HG03457 (cell line): ENCODE results near the gene CBX2.

ENCODE experiments used
- ATAC-seq: cut with Tn5 transposase; IDR thresholded peaks from one replicate; pipeline ENCODE4 v1.9.1; 2021; ENCODE audit warnings: moderate number of reproducible peaks; ENCODE audit not compliant: unreplicated experiment

CBX2 gene

DNA sequence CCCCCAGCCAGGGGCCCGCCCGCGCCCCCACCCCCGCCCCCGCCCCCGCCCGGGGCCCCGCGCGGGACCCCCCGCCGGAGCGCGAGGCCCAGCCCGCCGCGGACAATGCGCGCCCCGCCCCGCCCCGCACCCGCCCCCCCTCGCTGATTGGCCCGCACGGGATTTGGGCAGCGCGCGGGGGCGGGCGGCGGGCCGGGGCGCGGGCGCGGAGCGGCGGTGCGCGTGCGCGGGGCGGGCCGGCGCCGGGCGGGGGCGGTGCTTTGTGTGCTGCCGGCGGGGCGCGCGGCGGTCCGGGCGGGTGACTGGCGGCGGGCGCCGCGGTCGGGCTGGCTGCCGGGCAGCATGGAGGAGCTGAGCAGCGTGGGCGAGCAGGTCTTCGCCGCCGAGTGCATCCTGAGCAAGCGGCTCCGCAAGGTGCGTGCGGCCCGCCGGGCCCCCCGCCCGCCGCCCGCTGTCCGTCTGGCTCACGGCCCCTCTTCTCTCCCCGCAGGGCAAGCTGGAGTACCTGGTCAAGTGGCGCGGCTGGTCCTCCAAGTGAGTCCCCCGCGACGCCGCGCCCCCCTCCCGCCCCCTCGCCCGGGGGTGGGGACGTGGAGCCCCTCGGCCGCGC is at the start of gene CBX2:
TSS of gene CBX2 (plus strand) at position 255 of the 610 bp plus-strand sequence. CDS start at position 343, 88 bp downstream.
- no peak for ATAC-seq

DNA sequence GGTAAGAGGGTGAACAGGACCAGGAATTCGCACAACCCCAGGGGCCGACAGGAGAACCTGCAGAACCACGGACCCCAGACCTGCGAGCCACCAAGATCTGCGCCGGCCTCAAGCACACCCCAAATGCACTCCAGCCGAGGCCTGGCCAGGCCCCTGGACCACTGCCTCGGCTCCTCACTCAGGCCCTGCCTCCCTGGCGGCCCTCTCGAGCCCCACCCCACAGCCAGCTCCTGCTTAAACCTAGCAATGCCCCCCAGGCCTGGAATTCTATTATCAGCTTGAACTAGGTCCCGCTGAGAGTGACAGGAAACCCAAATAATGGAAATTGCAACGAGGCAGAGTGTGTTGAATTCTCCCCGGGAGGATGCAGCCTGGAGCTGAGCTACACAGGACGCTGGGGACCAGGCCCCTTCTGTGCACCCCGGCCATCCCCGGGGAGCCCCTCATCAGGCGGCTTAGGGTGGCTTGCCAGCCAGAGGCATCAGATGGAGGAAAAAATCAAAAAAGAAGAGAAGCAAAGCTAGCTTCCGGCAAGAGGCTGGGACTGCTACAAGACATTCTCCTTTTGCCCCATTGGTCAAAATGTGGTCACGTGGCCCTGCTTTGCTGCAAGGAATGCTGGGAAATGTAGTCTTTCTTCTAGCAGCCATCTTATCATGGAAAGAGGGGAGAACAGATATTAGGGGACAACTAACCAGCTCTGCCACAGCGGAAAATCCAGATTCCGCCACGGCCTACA is 49.6 kb upstream of the CBX2 start:
- ATAC-seq: no peak

- ATAC-seq: no peak
These were observed 49.0 kb upstream of the CBX2 start for GRCh38 chr17:79728908-79729471.

DNA sequence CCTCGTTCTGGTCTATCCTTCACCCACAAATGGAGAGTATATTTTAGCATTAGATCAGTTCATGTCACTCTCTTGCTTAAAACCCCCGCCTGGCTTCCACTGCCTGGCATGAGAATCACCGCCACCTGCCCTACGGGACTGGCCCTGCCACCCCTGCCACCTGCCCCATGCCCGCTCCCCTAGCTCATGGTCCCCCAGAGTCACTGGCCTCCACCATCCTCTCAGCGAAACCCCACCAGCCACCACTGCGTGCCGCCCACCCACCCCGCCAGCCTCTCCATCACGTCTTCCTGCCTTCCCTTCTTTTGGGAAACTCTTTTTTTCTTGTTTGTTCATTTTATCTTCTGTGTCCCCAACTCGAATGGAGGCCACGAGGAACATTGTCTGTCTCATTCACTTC is 48.2 kb upstream of the CBX2 start:
- no peak for ATAC-seq

- no peak for ATAC-seq
These were observed 47.5 kb upstream of the CBX2 start for GRCh38 chr17:79730437-79730768.

DNA sequence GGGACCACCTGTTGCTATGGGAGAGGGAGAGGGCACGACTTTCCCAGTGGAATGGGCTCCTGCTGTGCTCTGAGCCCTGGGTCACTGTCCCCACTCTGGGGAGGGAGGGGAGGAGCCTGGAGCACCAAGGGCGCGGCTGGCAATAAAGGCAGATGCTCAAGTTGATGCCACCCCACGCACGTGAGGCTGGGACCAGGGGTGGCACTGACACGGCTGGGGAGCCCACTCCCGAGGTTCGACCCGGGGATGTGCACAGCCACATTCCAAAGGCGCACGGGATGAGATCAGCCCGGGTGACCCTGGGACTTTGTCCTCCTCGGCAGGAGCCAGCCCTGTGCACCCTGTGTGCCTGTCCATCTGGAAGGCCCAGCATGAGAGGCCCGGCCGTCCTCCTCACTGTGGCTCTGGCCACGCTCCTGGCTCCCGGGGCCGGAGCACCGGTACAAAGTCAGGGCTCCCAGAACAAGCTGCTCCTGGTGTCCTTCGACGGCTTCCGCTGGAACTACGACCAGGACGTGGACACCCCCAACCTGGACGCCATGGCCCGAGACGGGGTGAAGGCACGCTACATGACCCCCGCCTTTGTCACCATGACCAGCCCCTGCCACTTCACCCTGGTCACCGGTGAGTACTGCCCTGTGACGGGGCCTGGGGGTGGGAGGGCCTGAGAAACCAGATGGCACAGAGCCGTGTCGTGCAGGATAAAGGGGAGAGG is 47.0 kb upstream of the CBX2 start, which contains the start of gene ENPP7:
TSS of gene ENPP7 (plus strand) at position 175 of the 715 bp plus-strand sequence. CDS start at position 372, 197 bp downstream.
- ATAC-seq: no peak

- ATAC-seq: no peak
These were observed 45.7 kb upstream of the CBX2 start for GRCh38 chr17:79732254-79732653.

- ATAC-seq: no peak
These were observed 44.9 kb upstream of the CBX2 start for GRCh38 chr17:79732804-79733691.

GRCh38 chr17:79733692-79734070 is 44.3 kb upstream of the CBX2 start:
- ATAC-seq: no peak

DNA sequence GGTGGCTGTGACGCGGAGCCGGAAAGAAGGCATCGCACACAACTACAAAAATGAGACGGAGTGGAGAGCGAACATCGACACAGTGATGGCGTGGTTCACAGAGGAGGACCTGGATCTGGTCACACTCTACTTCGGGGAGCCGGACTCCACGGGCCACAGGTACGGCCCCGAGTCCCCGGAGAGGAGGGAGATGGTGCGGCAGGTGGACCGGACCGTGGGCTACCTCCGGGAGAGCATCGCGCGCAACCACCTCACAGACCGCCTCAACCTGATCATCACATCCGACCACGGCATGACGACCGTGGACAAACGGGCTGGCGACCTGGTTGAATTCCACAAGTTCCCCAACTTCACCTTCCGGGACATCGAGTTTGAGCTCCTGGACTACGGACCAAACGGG is 42.9 kb upstream of the CBX2 start:
- ATAC-seq: no peak

- no peak for ATAC-seq
These were observed 40.7 kb upstream of the CBX2 start for GRCh38 chr17:79737046-79737921.

DNA sequence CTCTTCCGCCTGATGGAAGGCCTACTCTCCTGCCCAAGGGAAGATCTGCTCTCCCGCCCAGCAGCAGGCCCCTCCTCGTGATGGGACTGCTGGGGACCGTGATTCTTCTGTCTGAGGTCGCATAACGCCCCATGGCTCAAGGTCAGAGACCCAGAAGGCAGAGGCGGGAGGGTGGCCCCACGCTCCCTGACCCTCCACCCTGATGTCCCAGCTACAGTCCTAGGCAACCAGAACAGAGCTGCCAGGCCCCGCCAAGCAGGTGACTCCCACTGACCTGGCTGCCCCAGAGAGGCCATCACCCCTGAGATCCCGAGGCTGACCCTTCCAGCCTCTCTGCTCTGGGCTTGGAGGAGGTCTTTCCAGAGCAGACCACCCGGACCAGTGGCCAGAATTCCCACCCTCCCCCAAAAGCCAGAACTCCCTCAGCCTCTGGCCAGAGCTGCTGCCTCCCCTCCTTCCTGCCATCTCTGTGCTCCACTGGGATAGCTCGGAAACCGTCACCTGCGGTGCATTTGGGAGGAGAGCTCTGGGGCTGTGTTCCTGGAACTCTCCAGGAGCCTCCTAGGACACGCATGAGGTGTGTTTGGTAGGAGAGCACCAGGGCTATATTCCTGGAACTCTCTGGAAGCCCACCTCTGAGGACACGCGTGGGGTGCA is 39.9 kb upstream of the CBX2 start:
- ATAC-seq: no peak

- ATAC-seq: no peak
These were observed 39.3 kb upstream of the CBX2 start for GRCh38 chr17:79738643-79739042.

DNA sequence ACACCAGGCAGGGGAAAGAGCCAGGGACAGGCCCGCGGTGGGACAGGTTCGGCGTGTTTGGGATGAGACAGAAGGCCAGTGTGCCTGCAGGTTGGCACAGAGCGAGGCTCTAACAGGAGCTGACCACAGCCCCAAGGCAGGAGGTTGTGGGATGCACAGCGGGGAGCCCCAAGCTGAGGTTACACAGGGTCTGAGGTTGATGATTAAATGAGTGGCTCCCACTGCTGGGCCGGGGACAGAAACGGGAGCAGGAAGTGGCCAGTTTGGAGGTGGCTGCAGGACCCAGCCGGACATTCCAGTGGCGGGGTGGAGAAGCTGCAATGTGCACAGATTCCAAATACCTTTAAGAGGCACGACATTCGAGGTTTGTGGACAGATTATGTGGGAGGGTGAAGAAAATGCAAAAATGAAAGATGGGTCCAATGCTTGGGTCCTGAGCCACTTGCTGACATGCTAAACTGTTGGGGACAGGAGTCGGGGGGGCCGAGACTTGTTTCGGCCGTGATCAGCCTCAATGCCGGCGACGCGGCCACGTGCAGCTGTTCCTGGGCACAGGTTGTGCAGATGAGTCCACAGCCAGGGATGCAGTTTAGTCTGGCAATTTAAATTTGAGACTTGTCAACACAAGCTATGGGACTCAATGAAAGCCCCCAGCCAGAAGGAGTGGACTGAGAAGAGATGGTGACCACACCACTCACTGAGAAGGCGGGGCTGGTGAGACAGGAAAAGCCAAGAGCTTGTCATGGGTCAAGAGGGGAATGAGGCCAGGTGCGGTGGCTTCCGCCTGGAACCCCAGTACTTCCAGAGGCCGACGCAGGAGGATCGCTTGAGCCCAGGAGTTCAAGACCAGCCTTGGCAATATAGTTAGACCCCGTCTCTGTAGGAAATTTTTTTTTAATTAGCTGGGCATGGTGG is 38.5 kb upstream of the CBX2 start:
- ATAC-seq: no peak

- no peak for ATAC-seq
These were observed 37.5 kb upstream of the CBX2 start for GRCh38 chr17:79740413-79740812.

DNA sequence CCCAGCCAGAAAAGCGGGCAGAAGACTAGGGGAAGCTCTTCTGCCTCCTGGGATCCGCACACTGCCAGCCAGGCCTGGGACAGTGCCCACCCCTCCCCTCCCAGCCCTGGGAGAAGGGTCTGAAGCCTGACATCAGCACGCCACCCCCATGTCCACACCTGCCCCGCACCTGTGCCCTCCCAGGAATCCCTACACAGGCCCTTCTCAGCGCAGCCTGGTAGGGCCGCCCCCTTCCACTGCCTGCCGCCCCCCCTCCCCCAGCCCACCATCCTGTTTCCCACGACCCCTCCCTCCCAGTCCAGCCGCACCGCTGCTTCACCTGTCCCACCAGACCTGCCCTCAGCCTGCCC is 36.6 kb upstream of the CBX2 start:
- no peak for ATAC-seq

- no peak for ATAC-seq
These were observed 36.0 kb upstream of the CBX2 start for GRCh38 chr17:79741751-79742588.

DNA sequence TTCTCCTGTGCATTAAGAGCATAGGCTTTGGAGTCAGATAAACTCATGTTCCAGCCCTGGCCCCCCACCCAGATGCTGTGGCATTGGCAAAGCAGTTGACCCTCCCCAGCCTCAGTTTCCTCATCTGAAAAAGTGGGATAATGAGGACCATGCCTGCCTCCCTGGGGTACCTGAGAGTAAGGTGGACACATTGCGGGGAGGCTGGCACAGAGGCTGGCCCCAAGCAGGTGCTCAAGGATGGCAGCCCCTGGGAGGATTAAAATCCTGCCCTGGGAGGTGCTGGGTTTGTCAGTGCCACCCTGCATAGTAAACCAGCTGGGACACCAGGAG is 35.4 kb upstream of the CBX2 start:
- no peak for ATAC-seq
